ACC112 (cell line): ENCODE data around the gene PGM1.

Experiments
- H2AFZ ChIP-seq: fragments of 200-600 bp; sonication (generic); one replicate; pipeline ENCODE4 v1.6.0; 2017; ENCODE audit warnings: antibody characterized with exemption, low read length; ENCODE audit not compliant: unreplicated experiment
- H3K27ac ChIP-seq: fragments of 200-600 bp; sonication (generic); 2 replicates; pipeline ENCODE4 v1.5.1; 2014; ENCODE audit warnings: low read depth, mild to moderate bottlenecking, antibody characterized with exemption, low read length, moderate library complexity
- H3K27me3 ChIP-seq: fragments of 200-600 bp; sonication (generic); 2 replicates; pipeline ENCODE4 v1.6.1; 2014; ENCODE audit warnings: mild to moderate bottlenecking, antibody characterized with exemption, low read length, moderate library complexity, mixed read lengths; ENCODE audit not compliant: insufficient read depth
- H3K36me3 ChIP-seq: fragments of 200-600 bp; sonication (generic); 2 replicates; pipeline ENCODE4 v1.6.1; 2016; ENCODE audit warnings: mild to moderate bottlenecking, antibody characterized with exemption, low read length, moderate library complexity, mixed read lengths; ENCODE audit not compliant: insufficient read depth
- H3K4me1 ChIP-seq: fragments of 200-600 bp; sonication (generic); one replicate; pipeline ENCODE4 v1.6.1; 2016; ENCODE audit warnings: low read length, mixed read lengths; ENCODE audit not compliant: insufficient read depth, unreplicated experiment, control insufficient read depth
- H3K4me3 ChIP-seq: fragments of 200-600 bp; sonication (generic); 2 replicates; pipeline ENCODE4 v1.5.1; 2014; ENCODE audit warnings: mild to moderate bottlenecking, low read depth, low read length
- H3K79me2 ChIP-seq: fragments of 200-600 bp; sonication (generic); one replicate; pipeline ENCODE4 v1.6.0; 2016; ENCODE audit warnings: low read length; ENCODE audit not compliant: control insufficient read depth, unreplicated experiment, insufficient read depth

PGM1 gene

DNA sequence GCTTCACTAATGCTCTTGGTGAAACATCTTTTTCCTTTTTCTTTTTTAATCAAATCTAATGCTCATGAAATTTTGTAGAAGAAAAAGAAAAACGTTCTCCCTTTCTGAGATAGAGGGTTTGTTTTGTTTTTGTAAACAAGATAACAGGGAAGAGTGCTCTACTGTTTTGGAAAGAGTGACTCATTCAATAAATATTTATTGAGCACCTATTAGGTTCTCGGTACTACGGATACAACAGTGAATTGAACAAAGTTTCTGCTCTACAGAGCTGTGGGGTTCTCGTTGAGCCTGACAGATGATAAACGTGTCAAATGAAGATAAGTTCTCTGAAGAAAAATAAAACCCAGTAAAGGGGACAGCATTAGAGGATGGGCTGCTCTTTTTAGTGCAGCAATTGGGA, 7.0 kb downstream of the PGM1 start:
- Histone ChIP-seq H3K79me2 (peaks cover 58% of the 10 kb centered on the region), H3K27me3 (no peaks in the 10 kb centered on the region), H3K4me1 (peaks cover 6% of the 10 kb centered on the region), H3K27ac (no peak overlapping the region), H3K4me3 (no peak overlapping the region), H2AFZ (no peak overlapping the region), H3K36me3 (peaks cover 4% of the 10 kb centered on the region; the same call in 1 of the 2 replicates)

DNA sequence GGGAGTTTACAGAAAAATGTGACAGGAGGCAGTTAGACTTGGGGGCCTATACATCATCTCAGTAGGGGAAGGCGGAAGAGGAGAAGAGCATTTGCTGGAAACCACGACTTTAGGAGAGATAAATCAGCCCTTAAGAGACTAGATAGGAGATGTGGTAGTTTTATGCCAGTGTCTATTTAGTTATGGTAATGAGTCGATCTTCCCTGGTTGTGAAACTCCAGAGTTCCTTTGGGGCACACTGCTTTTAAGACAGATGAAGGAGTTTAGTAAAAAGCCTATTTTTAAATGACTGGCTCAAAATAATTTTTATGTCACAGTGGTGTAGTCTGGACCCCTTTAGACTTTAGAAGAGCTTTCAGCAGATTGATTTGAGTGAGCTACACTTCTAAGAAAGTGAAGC, 7.8 kb downstream of the PGM1 start:
- H3K4me3 ChIP-seq: no peak overlapping the region
- no peaks in the 10 kb centered on the region for H3K27me3 ChIP-seq
- H2AFZ ChIP-seq: no peak overlapping the region

DNA sequence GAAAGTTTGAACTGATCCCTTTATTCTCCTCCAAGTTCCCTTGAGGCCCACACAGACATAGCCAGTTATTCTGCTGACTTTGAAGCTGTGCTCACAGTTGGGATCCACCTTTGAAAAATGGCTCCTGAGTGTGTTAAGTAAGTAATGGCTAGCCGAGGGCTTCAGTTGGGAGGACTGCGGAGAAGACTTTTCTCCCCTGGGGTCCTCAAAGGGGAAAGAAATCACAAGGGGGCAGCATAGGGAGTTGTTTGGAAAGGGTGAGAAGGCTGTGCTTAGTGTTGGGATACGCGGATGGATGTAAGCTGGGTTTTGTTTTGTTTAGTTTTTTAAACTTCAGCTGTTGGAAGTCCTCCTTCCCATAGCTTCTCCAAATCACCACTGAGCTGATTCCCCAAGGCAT, 8.3 kb downstream of the PGM1 start:
- no peaks in the 10 kb centered on the region; the same call in 1 of the 2 replicates for H3K36me3 ChIP-seq
- no peaks in the 10 kb centered on the region for H3K27me3 ChIP-seq
- no peak overlapping the region for H3K27ac ChIP-seq
- no peak overlapping the region for H3K4me3 ChIP-seq
- H3K79me2 ChIP-seq: peaks cover 51% of the 10 kb centered on the region
- H3K4me1 ChIP-seq: peaks cover 2% of the 10 kb centered on the region
- no peak overlapping the region for H2AFZ ChIP-seq

More for the DNA sequence above, 7.8 kb downstream of the PGM1 start:
- H3K79me2 ChIP-seq: peaks cover 51% of the 10 kb centered on the region
- H3K36me3 ChIP-seq: no peaks in the 10 kb centered on the region; the same call in 1 of the 2 replicates
- H3K27ac ChIP-seq: no peak overlapping the region
- H3K4me1 ChIP-seq: peaks cover 2% of the 10 kb centered on the region

DNA sequence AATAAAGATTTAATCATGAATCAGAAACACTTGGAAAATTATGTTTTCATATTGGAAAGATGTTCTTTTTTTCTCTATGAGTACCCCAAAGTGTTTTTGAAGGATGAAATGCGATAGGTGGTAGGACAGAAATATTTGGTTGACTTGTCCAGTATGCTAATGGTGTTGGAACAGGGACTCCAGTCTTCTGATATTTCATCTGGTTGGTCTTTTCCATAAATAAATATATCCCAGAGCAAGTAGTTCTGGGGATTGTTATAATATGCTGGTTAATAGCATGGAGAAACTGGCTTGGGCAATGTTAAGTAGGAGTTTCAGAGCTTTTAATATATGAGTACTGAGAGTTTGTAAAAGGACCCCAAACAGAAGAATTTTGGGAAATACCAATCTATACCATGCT, 8.7 kb downstream of the PGM1 start:
- peaks cover 2% of the 10 kb centered on the region for H3K4me1 ChIP-seq
- no peak overlapping the region for H2AFZ ChIP-seq
- H3K27me3 ChIP-seq: no peaks in the 10 kb centered on the region
- H3K4me3 ChIP-seq: no peak overlapping the region
- H3K36me3 ChIP-seq: no peaks in the 10 kb centered on the region; the same call in 1 of the 2 replicates
- peaks cover 51% of the 10 kb centered on the region for H3K79me2 ChIP-seq
- H3K27ac ChIP-seq: no peak overlapping the region

DNA sequence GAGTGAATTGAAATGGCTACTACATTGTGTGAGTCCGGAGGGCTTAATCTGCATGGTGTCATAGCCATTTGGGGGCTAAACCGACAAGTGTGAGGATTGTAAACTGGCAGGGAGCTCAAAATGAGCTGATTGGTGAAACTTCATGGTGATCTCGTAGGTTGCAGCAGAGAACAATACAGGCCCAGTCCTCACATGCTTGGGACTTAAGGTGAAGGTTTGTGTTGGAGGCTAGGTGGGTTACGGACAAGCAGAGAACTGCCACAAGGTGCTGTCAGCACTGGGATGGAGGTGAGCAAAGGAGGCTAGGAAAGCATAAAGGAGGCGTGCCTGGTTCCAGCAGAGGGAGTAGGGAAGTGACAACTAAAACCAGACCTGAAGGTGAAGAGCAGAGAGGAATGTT, 9.4 kb downstream of the PGM1 start:
- Histone ChIP-seq H3K27ac (no peak overlapping the region), H2AFZ (no peak overlapping the region), H3K4me3 (no peak overlapping the region), H3K4me1 (peaks cover 2% of the 10 kb centered on the region), H3K36me3 (no peaks in the 10 kb centered on the region; the same call in 1 of the 2 replicates), H3K27me3 (no peaks in the 10 kb centered on the region), H3K79me2 (peaks cover 48% of the 10 kb centered on the region)

DNA sequence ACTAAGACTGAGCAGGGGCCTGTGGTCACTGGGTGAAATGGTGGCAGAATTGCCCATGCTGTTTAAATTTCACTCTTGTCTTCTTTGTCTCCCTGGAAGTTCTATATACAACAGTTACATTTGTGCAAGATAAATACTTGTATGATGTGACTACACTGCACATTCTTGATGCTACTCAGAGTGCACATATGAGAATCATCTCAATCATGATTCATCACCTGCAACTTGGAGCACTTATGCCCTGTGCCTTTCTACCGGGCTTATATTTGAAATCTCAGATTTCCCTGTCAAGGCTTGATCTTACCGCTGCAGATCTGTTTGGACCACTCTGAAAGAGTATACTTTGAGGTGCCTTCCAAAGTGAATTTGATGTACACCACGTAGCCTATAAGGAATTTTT, 10.6 kb downstream of the PGM1 start:
- H3K36me3 ChIP-seq: no peaks in the 10 kb centered on the region
- peaks cover 2% of the 10 kb centered on the region for H3K4me1 ChIP-seq
- no peak overlapping the region for H2AFZ ChIP-seq
- no peak overlapping the region for H3K27ac ChIP-seq
- no peak overlapping the region for H3K4me3 ChIP-seq
- H3K27me3 ChIP-seq: no peaks in the 10 kb centered on the region
- peaks cover 43% of the 10 kb centered on the region for H3K79me2 ChIP-seq

DNA sequence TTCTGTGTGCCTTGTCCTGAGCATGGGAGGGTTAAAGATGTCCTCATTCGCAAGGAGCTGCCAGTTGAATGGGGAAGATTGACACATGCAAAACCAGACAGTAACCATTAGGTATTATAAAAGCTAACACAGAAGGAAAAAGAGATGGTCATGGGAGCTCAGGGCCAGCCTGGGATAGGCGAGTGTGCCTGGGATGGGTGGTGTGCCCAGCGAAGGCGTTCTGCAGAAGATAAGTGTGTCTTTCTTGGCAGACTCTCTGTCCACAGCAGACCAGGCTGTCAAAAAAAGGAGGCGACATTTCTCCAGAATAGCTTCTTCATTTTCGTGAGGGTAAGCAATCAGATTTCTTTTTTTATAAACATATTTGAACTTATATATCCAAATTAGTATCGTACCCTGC, 14.1 kb downstream of the PGM1 start:
- H3K79me2 ChIP-seq: peaks cover 33% of the 10 kb centered on the region
- no peak overlapping the region for H2AFZ ChIP-seq
- no peak overlapping the region for H3K4me3 ChIP-seq
- no peak overlapping the region for H3K27ac ChIP-seq
- H3K4me1 ChIP-seq: peaks cover 17% of the 10 kb centered on the region
- H3K27me3 ChIP-seq: no peaks in the 10 kb centered on the region
- no peaks in the 10 kb centered on the region for H3K36me3 ChIP-seq

DNA sequence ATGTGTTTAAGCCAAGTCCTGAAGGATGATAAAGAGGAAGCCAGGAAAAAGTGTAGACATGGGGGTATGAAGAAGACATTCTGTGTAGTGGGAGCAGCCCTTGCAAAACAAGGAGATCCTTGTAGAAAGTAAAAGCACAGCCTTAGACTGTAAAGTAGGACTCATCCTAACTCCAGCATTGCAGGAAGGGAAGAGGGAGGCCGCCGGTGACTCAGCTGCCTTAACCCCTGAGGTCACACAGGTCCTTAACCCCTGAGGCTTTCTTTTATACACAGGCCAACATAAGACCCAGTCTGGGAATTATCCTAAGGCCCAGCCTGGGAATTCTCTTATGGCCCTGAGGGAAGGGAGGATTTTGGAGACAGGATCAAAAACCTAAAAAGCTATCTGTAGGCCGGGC, 18.0 kb downstream of the PGM1 start:
- H3K4me3 ChIP-seq: no peak overlapping the region
- no peaks in the 10 kb centered on the region for H3K36me3 ChIP-seq
- no peak overlapping the region for H3K27ac ChIP-seq
- H3K27me3 ChIP-seq: no peaks in the 10 kb centered on the region
- no peak overlapping the region for H2AFZ ChIP-seq
- H3K4me1 ChIP-seq: peaks cover 23% of the 10 kb centered on the region
- H3K79me2 ChIP-seq: peaks cover 21% of the 10 kb centered on the region

DNA sequence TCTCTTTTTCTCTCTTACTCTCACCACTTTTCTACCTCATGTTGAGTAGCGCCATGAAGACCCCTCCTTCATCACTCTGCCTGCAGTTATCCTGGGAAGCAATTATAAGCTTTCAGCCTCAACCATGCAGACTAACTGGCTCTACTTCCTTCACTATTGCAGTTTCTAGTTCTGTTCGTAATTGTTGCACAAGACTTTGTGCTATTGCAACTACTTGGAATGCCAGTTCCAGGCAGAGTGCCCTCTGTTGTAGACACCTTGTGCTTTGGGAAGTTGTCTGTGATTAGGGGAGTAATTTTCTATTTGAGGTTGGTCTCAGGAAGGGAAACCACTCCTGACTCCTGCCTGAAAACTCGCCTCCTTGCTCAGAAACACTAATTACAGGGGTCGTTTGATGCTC, 19.4 kb downstream of the PGM1 start:
- Histone ChIP-seq H2AFZ (no peak overlapping the region), H3K4me3 (no peak overlapping the region), H3K36me3 (no peaks in the 10 kb centered on the region), H3K27ac (no peak overlapping the region), H3K4me1 (peaks cover 23% of the 10 kb centered on the region), H3K79me2 (peaks cover 24% of the 10 kb centered on the region), H3K27me3 (no peaks in the 10 kb centered on the region)

DNA sequence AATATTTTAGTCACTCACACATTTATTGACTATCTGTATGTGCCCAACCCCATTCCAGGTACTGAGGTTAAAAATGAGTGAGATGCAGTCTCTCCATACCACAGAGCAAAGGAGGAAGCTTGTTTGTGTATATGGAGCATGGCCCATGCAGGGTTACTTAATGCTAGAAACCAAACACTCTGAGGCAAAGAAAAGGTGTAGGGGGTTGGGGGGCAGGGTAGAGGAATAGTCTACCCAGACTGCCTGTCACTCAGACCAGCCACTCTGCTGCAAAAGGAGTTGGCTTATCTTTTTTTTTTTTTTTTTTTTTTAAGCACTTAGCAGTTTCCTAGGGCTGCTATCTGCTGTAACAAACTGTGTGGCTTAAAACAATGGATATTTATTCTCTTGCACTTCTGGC, 19.8 kb downstream of the PGM1 start:
- peaks cover 22% of the 10 kb centered on the region for H3K79me2 ChIP-seq
- H3K4me3 ChIP-seq: no peak overlapping the region
- H2AFZ ChIP-seq: no peak overlapping the region
- H3K27me3 ChIP-seq: no peaks in the 10 kb centered on the region
- H3K27ac ChIP-seq: no peak overlapping the region
- H3K36me3 ChIP-seq: no peaks in the 10 kb centered on the region
- peaks cover 27% of the 10 kb centered on the region for H3K4me1 ChIP-seq

DNA sequence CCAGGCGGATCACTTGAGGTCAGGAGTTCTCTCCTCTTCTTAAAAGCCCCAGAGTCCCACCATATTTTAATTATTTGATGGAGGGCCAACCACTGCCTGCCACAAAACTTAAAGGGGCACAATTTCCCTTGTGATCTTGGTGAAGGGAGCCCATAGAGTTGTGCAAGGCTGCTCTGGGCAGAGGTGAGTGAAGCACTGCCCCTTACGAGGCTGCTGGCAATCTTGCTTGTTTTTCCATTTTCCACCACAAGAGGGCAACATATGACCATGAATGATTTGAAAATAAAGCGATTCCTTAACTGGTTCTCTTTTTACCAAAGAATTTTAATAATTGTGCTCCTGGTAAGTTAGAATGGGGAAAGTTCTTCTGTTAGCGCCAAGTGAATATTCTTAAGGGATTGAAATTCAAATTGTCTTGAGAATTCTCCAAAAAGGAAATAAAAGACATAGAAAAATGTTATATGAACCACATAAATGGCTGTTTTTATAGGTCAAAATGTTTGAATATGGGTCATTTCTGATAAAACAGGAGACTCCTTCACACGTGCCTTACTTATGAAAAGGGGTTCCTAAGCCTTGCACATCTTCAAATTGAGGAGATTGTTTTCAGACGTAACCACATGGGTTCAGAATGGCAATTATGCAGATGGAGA, 22.7 kb downstream of the PGM1 start:
- peaks cover 42% of the 10 kb centered on the region for H3K79me2 ChIP-seq
- no peak overlapping the region for H2AFZ ChIP-seq
- H3K4me3 ChIP-seq: no peak overlapping the region
- no peaks in the 10 kb centered on the region for H3K27me3 ChIP-seq
- no peaks in the 10 kb centered on the region for H3K36me3 ChIP-seq
- H3K27ac ChIP-seq: no peak overlapping the region
- H3K4me1 ChIP-seq: peaks cover 20% of the 10 kb centered on the region
